ENCODE measurements around the gene SLC1A1.

The SLC1A1 gene

DNA sequence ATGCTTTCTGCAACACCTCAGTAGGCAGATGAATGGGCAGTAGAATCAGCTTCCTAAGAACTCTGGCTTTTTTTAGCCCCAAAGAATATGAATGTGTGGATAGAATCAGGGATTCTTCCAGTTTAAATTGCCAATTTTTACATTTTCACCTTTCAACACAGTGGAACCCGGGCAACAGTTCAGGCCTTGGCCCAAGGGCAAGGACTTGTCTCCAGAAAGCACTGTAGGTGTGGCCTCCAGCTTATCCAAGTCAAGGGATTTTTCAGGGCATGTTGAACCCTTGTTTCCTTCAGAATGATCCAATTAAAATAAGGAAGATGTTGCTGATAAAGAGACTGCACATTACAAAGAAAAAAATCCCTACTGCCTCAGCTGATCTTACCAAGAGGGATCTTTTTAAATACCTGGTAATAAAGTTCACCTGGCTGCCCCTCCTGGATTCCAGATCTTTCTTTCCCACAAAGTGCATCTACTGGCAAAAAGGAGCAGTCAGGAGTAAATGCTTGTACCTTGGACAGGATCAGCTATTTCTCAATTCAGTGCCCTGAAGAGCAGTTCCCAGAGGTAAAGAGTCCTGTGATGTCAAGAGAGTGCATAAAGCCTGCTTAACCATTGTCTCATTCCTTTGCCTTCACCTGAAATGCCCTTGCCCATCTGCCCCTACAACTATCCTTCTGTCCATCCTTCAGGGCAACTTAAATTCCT, 91.7 kb downstream of the SLC1A1 start:
- DNase-seq = no peak

DNA sequence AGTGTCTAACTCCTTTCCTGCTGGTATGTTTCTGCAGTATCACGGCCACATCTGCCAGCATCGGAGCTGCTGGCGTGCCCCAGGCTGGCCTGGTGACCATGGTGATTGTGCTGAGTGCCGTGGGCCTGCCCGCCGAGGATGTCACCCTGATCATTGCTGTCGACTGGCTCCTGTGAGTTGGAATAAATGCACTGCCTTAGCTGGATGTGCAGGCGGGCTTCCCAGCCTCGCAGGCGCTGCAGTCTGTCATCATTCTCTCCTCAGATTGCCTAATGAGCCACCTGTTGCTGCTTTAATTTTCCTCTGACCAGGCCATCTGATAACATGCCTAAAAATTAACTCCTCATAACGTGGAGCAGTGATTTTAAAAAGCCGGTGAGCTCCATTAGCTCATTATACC, 92.7 kb downstream of the SLC1A1 start:
- peak; percentile 42 for DNase-seq

DNA sequence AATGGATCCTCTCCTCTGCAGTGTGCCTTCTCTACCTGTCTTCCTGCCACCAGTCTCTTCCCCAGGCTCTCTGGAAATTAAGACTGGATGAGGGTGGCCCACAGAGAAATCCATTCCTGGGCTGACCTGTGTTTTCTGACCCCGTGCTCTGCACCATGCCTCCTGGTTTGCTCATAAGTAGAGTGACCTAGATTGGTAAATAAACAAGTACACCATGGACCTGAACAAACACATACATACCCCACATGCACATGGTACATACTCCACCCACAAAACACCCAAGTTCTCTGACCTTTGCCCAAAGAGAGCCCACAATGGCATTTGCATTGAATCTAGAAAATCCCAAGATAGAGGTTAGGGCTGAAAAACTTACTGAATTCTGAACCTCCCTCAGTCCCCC, 94.4 kb downstream of the SLC1A1 start:
- DNase-seq = no peak

DNA sequence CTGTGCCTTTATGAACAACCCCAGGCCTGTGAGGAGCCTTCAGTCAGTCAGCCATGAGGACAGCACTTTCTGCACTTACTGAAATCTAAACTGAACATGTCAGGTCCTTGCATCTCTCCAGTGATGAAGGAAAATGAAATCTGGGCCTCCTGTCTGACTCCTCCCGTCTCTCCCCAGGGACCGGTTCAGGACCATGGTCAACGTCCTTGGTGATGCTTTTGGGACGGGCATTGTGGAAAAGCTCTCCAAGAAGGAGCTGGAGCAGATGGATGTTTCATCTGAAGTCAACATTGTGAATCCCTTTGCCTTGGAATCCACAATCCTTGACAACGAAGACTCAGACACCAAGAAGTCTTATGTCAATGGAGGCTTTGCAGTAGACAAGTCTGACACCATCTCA, 94.9 kb downstream of the SLC1A1 start:
- DNase-seq = no peak

DNA sequence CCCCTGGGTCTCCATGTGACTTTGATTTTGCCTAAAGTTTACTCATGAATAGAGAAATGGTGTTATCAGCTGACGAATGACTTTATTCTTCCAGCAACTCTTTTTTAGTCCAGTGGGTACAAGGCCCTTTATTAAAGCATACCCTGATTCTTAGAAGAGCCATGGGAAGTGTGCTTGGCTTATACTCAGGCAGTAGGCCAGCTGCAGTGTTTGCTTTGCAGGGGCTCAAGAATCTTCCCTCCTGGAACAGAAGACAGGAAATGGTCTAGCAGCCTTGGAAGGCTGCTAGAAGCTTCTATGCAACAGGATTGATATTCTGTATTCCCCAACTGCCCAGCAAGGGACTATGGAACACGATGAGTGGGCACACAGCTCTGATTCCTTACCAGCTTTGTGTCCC, 98.5 kb downstream of the SLC1A1 start:
- no peak for DNase-seq

DNA sequence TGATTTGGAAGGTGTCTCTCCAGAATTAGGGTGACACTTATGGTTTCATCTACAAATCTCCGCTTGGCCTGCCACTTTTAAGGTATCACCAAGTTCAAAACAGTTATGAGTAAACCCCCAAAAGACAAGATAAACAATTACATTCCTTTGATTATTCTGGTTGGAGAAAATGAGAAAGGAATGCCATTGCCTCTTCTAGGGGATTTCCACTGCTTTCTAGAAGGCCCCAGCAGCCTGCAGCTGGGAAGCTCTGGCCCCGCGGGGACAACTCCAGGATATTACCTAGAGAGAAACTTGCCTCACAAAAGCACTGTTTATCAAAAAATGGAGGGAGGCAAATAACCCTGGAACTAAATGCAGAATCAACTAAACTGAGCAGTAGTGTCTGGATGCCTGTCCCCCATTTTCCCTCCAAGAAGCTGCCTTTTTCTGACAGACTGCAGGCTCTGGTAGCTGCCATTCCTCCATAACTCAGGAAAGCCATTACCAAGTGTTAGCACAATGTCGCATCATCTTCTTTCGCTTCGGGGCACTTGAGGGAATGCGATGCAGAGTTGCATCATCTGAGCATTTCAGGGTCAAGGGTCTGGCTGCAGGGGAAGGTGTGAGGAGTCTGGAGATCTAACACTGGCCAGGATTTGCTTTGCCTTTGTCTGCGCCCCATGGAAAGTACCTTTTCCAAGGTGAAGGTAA, 100.3 kb downstream of the SLC1A1 start:
- no peak for DNase-seq

DNA sequence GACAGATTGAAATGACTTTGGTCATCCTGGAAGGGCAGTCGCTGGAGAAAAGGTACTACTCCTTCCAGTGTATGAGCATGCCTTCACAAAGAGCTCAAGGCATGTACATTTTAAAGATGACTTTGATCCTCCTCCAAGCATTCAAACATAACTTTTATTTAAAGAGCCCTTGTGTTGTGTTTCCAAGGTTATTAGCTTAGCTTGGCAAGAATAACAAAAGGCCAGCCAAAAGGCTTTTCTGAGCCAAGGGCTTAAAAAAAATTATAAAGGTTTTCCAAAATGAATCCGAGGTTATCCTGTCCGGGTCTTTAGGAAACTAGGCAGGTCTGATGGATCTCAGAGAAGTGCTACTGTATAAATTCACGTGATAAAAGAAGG, 100.8 kb downstream of the SLC1A1 start:
- no peak for DNase-seq

DNA sequence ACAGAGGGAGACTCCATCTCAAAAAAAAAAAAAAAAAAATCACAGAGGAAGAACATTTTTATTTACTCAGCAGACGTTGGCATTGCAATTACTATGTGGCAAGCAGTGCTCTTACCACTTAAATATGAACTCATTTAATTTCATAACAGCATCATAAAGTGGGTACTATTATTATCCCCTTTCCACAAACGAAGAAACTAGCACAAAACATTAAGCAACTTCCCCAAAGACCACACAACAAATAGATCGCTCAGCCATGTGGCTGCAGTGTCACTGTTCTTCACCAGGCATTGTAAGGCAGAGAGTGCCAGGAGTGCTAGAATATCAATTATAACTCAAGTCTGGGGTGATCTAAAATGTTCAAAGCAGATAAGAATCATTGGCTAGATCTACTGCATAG, 102.0 kb downstream of the SLC1A1 start:
- DNase-seq = no peak

DNA sequence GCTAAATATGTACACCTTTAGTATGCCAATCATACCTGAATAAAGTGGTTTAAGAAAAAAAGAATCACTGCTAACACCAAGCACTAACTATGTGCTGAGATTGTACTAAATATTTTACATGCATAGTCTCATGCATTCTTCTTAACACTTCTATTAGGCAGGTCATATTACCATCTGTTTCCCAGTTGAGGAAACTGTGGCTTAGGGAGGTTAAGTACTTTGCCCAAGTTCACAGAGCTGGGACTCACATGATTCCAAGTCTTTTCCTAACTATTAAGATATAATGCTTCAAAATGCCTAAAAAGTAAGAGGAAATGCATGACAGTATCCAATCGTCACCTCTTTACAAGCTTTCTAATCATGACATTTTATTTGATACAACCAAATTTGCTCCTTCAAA, 102.6 kb downstream of the SLC1A1 start:
- DNase-seq = no peak

DNA sequence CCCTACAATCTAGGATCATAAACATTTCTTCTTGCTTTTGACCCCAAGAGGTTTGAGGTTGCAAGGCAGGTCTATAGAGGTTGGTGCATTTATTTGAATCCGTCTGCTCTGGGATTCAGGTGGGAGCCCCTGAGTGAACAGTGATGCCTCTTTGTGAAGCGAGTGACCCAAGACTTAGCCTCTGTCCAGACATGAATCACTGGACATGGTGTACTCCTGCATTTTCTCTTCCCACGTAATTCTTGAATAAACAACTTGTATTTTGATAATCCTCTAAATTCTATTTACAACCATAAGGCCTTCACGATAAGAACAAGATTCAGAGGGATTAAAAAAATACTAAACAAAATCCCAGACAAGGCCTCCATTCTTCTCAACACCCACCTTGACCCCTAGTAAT, 104.3 kb downstream of the SLC1A1 start:
- no peak for DNase-seq

DNA sequence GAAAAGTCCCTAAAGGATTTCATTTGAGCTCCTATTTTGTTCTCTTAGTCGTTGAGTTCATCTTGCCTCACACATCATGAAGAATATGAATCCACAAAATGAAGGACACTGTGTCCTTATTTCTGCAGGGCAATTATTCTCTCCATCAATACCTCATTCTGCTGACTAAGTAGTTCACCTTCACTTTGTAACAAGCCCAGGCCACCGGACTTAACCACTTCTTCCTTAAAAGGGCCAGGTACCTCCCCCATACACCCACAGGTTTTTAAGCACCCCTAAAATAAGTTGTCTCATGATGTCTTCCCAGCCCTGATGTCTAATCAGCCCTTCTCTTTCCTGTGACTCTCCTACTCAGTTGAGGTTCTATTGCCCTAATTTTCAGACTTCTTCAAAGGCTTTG, 104.7 kb downstream of the SLC1A1 start:
- no peak for DNase-seq

DNA sequence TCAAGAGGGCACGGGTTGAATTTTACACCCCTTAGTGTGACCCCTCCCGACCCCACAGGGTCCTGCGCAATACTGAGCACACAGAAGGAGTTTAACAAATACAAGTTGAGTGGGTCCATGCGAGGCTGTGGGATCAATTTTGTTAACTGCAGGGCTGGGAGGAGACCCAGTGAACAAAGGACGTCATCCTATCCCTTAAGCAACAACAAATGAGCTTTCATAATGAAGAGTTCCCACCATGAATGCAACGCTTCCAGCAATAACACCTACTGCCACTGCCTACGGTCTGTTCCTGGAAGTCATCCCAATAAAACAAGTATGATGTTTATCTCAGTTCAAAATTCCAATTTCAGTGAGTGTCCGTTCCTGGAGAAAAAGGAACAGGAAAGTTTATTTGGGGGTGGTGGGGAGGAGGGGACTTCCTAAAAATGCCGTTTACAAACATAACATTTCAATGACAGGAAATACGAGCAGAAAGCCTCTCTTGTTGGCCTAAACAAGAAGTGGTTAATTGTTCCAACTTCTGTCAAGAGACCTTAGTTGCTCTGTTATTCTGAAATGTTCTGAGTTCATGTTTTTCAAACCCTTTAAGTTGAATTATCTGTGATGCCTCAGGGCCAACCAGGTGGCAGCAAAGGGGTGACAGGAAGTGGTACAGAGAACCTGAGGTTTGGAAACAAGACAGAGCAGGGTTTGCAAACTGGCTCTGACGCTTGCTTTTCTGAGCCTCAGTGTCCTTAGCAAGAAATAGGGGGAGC, 106.1 kb downstream of the SLC1A1 start:
- DNase-seq = no peak

DNA sequence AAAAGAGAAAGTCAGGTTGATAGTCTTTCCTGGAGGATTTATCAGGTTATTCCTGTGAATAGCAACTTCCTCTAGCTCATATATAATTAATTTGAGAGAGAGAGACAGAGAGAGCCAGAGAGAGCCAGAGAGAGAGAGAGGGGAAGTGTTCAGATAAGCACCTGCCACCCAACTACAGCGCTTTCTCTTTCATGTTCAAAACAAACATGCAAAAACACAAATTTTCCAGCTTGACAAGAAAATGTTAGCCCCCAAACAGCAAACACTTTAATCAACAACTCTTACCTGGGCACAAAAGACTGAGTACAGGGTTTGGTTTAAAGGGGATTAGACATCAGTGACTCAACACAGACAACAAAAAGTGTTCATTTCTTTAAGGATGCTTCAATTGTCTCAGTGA, 110.1 kb downstream of the SLC1A1 start:
- DNase-seq = no peak

DNA sequence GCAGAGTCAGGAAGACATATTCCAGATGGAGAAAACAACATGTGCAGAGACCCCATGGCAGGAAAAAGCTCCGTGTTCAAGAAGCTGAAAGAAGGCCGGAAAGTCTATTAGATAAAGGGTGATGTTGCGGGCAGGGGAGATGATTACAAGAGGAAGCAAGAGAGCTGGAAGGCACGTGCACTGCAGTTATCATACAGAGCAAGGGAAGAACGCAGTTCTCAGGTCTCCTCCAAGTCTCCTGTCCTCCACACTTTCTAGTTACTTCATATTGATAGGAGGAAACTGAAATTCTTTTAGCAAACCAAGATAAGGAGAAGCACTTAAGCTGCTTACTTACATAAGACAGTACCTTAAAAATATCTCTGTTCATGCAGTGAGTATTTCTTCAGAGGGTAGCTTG, 113.6 kb downstream of the SLC1A1 start:
- DNase-seq = no peak

DNA sequence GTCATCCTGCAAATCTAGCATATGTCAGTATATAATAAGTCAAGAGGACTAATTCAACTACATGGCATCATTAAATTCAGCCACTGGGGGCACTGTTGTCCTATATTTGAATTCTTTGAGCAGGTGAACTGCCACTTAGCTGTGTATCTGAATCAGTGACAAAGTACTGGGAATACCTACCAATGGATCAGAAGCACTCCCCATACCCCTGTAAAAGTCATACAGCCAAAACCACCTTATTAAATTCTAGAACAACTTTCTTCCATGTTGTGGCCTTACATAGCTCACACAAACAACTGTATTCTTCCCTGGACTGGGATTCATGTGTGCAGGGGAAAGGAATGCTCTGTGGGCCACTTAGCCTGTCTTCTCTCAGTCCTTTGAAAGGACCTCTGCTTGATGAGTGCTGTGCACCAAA, 114.4 kb downstream of the SLC1A1 start:
- DNase-seq = peak; percentile 75

DNA sequence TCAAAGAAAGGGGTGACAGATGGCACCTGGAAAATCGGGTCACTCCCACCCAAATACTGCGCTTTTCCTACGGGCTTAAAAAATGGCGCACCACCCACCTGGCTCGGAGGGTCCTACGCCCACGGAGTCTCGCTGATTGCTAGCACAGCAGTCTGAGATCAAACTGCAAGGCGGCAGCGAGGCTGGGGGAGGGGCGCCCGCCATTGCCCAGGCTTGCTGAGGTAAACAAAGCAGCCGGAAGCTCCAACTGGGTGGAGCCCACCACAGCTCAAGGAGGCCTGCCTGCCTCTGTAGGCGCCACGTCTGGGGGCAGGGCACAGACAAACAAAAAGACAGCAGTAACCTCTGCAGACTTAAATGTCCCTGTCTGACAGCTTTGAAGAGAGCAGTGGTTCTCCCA, 115.8 kb downstream of the SLC1A1 start:
- peak; percentile 59 for DNase-seq

DNA sequence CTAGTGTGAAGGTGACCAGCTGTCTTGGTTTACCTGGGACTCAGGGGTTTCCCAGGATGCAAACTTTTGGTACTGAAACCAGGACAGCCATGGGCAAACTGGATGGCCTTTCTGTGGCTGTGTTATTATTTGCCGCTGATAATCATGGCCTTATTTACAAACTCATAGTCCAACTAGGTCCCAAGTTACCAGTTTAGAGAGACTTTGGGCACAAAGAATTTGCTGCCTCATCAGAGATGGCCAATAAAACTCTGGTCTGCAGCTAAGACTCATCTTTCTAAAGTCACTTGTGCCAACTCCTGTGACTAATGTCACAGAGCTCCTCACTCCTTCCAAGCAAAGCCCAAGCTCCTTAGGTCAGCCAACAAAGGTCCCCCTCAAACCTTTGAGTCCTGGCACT, 124.4 kb downstream of the SLC1A1 start:
- no peak for DNase-seq

DNA sequence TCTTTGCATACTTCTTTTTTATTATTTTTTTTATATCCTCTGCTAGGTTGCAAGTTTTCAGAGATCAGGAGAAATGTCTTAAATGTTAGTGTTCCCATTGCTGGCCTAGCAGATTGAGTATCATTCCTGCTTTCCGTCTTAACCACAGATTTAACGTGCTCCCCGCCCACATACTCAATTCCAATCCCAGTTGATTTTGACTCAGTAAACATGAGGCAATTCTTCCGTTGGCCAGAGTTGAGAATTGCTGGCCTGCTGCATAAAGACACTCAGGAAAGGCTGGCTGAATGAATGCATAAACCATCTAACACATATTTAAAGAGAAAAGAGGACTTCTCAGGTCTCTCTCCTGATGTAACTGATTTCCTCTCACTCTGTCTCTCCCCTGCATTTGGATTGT, 125.0 kb downstream of the SLC1A1 start:
- DNase-seq = no peak

DNA sequence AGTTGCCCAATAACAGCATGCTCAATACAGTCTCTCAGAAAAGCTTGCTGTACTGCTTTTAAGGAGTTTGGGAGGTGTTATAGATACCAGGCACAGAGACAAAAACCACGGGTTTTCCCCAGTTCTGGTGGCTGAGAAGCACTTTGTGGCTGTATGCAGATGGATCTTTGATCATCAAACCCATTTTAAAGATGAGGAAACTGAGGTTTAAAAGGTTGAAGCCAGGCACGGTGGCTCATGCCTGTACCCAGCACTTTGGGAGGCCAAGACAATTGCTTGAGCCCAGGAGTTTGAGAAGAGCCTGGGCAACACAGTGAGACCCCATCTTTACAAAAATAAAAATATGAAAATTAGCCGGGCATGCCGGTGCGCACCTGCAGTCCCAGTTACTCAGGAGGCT, 125.5 kb downstream of the SLC1A1 start:
- DNase-seq = no peak

DNA sequence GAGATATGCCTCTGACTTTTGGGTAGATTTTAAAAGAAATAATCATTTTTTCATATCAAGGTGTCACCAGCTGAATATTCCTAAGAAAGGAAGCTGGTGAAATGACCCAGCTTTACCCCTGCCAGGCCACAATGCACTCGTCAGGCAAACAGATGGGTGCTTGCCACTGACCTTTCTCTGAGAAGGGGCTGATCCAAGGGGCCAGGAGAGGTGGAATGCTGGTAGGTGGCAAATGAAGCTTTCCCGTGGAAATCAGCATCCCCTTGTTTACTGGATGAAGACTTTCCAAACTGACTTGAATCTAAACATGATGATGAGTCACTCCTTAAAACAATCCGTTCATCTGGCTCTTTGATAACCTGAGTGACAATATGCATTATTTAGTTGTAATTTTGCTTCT, 127.5 kb downstream of the SLC1A1 start:
- no peak for DNase-seq

DNA sequence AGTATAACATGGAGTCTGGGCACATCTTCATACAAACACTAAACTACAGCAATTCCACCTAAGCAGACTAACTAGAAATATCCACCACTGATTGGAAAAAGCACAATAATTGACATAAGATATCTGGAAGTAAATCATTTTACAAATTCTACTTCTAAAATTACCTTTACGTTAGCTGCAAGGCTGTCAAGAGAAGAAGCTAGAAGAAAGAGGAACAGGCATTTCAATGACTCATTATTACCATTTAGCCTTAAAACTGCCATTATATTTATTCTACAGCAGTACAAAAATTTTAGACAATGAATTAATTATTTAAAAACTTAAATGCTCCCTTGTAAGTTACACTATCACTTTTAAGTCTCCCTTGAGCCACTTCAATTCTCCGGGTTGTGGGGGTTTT, 128.4 kb downstream of the SLC1A1 start:
- DNase-seq = no peak

DNA sequence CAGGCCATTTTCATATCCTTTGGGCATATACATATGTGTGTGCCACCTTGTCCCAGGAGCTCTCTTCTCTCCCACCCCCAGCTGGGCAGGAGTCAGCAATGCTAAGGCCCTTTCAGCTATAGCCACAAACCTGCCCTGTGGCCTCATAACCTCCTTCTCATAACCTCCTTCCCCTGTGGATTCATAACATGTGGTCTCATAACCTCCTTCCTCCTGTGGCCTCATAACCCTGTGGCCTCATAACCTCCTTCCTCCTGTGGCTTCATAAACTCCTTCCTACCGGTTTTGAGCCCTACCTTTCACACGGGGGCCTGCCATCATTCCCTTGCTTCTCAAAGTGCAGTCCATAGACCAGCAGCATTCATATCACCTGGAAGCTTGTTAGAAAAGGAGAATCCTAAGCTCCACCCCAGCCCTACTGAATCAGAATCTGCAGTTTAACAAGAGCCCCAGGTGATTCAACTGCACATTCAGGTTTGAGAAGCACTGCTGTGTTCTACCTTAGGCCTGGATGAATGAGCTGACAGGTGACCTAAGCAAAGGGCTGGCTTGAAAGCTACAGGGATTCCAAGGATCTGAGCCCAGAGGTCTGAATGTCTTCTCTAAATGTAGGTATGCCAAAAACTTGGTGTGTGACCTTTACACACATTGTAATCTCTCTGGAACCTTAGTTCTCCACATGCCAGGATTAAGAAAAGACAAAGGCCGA, 129.9 kb downstream of the SLC1A1 start:
- no peak for DNase-seq

DNA sequence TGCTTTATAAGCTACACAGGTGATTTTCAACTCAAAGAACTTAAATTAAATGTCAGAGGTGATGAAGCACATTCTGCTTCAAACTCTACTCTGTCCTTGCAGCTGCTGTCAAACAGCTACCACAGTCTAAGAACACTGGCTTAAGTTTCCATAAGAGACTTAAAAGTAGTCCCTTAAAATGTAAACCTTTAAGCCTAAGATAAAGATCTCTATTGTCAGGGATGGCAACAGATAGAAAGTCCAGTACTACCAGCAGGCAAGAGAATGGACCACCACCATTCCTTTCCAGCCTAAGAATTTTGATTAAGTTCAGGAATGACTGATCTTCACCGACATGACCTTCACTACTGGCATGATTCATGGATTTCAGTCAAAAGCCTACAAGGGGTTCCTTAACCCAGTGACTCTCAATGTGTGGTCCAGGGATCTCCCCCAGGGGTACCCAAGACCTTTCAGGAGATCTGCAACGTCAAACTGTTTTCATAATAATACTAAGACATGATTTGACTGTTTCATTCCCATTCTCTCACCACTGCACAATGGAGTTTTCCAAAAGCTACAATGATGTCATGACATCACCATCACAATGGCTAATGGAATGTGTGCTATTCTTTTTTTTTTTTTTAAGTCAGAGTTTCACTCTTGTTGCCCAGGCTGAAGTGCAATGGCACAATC, 130.8 kb downstream of the SLC1A1 start:
- DNase-seq = no peak

Data from NCI-H2171 treated with DMSO at 0.1 percent for 48 hours (cell line).